Loucy (cell line): Measurements from ENCODE around the gene FGB.

Experiments used
- H2AFZ ChIP-seq: fragments of 200-600 bp; sonication (generic); 2 replicates; pipeline ENCODE4 v1.6.0; 2016; ENCODE audit warnings: antibody characterized with exemption, mild to moderate bottlenecking, low read length, moderate library complexity
- H3F3A ChIP-seq: fragments of 200-600 bp; 2 replicates; pipeline ENCODE4 v1.6.0; 2016; ENCODE audit warnings: antibody characterized with exemption, low read depth, mild to moderate bottlenecking
- H3K27me3 ChIP-seq: fragments of 200-600 bp; sonication (generic); 2 replicates; pipeline ENCODE4 v1.6.1; 2014; ENCODE audit warnings: low read length, mild to moderate bottlenecking; ENCODE audit not compliant: insufficient read depth, poor library complexity, severe bottlenecking
- H3K36me3 ChIP-seq: fragments of 200-600 bp; sonication (generic); 2 replicates; pipeline ENCODE4 v1.6.1; 2016; ENCODE audit warnings: low read length; ENCODE audit not compliant: insufficient read depth
- H3K4me1 ChIP-seq: fragments of 200-600 bp; sonication (generic); 2 replicates; pipeline ENCODE4 v1.5.1; 2014; ENCODE audit warnings: low read length, mild to moderate bottlenecking; ENCODE audit not compliant: insufficient read depth, poor library complexity, severe bottlenecking
- H3K4me2 ChIP-seq: fragments of 200-600 bp; sonication (generic); 2 replicates; pipeline ENCODE4 v1.6.0; 2014; ENCODE audit warnings: antibody characterized with exemption, low read length, low read depth, mild to moderate bottlenecking; ENCODE audit not compliant: poor library complexity, severe bottlenecking
- H3K4me3 ChIP-seq: fragments of 200-600 bp; sonication (generic); 2 replicates; pipeline ENCODE4 v1.5.1; 2014; ENCODE audit warnings: low read length, mild to moderate bottlenecking, mixed read lengths; ENCODE audit not compliant: poor library complexity, severe bottlenecking
- H3K79me2 ChIP-seq: fragments of 200-600 bp; sonication (generic); 2 replicates; pipeline ENCODE4 v1.6.1; 2014; ENCODE audit warnings: low read length; ENCODE audit not compliant: insufficient read depth
- H3K9ac ChIP-seq: fragments of 200-600 bp; sonication (generic); 2 replicates; pipeline ENCODE4 v1.6.0; 2014; ENCODE audit warnings: mild to moderate bottlenecking, low read depth, low read length, moderate library complexity; ENCODE audit not compliant: poor library complexity, severe bottlenecking
- H3K9me2 ChIP-seq: fragments of 200-600 bp; sonication (generic); replicated peaks from 2 replicates; pipeline ENCODE4 v1.6.1; 2016; ENCODE audit warnings: low read depth, low read length, mixed read lengths
- H3K9me3 ChIP-seq: fragments of 200-600 bp; sonication (generic); 2 replicates; pipeline ENCODE4 v1.6.1; 2014; ENCODE audit warnings: mild to moderate bottlenecking, antibody characterized with exemption, low read length, low read depth; ENCODE audit not compliant: insufficient read depth
- H4K20me1 ChIP-seq: fragments of 200-600 bp; sonication (generic); 2 replicates; pipeline ENCODE4 v1.6.0; 2014; ENCODE audit warnings: antibody characterized with exemption, low read length, mild to moderate bottlenecking; ENCODE audit not compliant: insufficient read depth, poor library complexity, severe bottlenecking
- CTCF ChIP-seq: fragments of 200-600 bp; sonication (generic); conservative IDR thresholded peaks from 2 replicates; pipeline ENCODE4 v1.5.1; 2014; ENCODE audit warnings: mild to moderate bottlenecking, antibody characterized with exemption, low read length
- EZH2phosphoT487 ChIP-seq: fragments of 200-600 bp; IDR thresholded peaks from 2 replicates; pipeline ENCODE4 v1.6.1; 2018; ENCODE audit warnings: antibody characterized with exemption, mild to moderate bottlenecking, moderate library complexity, borderline replicate concordance

The FGB gene

DNA sequence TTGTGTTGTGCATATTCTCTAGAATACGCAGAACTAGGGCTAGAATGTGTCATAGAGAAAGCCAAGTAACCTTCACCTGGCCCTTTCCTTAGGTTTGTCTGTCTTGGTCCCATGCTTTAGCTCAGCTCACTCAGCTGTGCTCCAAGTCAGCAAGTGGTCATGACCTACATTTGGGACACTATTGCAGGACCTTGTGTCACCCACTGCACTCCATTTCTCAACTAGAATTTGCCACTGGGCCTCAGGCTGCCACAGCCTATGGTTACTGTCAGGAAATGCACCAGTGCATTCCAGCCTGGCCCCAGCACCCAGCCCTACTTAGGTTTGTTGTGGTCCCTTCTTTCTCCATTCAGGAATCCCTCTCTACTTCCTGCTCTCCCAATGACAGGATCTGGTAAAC lies 57.3 kb downstream of the FGB start:
- H3K79me2 ChIP-seq: no peaks in the 10 kb centered on the region

More for the DNA sequence above, 57.3 kb downstream of the FGB start:
- Histone ChIP-seq H3K9ac (no peak overlapping the region), H3K4me2 (no peak overlapping the region), H3K27me3 (no peaks in the 10 kb centered on the region), H3K4me3 (no peak overlapping the region), H3K9me2 (no peaks in the 10 kb centered on the region), H3K4me1 (no peaks in the 10 kb centered on the region), H3K9me3 (no peaks in the 10 kb centered on the region), H3K36me3 (no peaks in the 10 kb centered on the region), H3F3A (no peaks in the 10 kb centered on the region), H4K20me1 (no peaks in the 10 kb centered on the region), H2AFZ (0 out of 2 replicates have a peak overlapping the region, but pooled peaks have one; percentile 29)
- TF ChIP-seq EZH2phosphoT487 (no peak), CTCF (no peak)
